MM.1S (cell line): ENCODE measurements around the gene SMIM26.

Experiments
- DNase-seq: peaks from one replicate; pipeline ENCODE4 v3.0.0-alpha.2; 2015
- H2AFZ ChIP-seq: fragments of 300-600 bp; sonication (generic); 2 replicates; pipeline ENCODE4 v1.6.0; 2016; ENCODE audit warnings: antibody characterized with exemption, low read length
- H3F3A ChIP-seq: fragments of 300-600 bp; sonication (generic); 2 replicates; pipeline ENCODE4 v1.6.1; 2016; ENCODE audit warnings: mild to moderate bottlenecking, antibody characterized with exemption, low read length, moderate library complexity, mixed read lengths; ENCODE audit not compliant: insufficient read depth
- H3K27ac ChIP-seq: fragments of 300-600 bp; sonication (generic); 2 replicates; pipeline ENCODE4 v1.5.1; 2016; ENCODE audit warnings: mild to moderate bottlenecking, low read length
- H3K27me3 ChIP-seq: fragments of 300-600 bp; sonication (generic); replicated peaks from 2 replicates; pipeline ENCODE4 v1.6.0; 2016; ENCODE audit warnings: low read length; ENCODE audit not compliant: insufficient read depth
- H3K36me3 ChIP-seq: fragments of 300-600 bp; sonication (generic); replicated peaks from 2 replicates; pipeline ENCODE4 v1.6.1; 2016; ENCODE audit warnings: mild to moderate bottlenecking, low read length, mixed read lengths; ENCODE audit not compliant: insufficient read depth
- H3K4me1 ChIP-seq: fragments of 300-600 bp; sonication (generic); 2 replicates; pipeline ENCODE4 v1.6.1; 2016; ENCODE audit warnings: low read length, mixed read lengths
- H3K4me2 ChIP-seq: fragments of 300-600 bp; sonication (generic); 2 replicates; pipeline ENCODE4 v1.6.0; 2016; ENCODE audit warnings: low read depth, low read length
- H3K4me3 ChIP-seq: fragments of 300-600 bp; sonication (generic); 2 replicates; pipeline ENCODE4 v1.5.1; 2016; ENCODE audit warnings: low read length, mixed read lengths
- H3K79me2 ChIP-seq: fragments of 300-600 bp; sonication (generic); 2 replicates; pipeline ENCODE4 v1.6.1; 2016; ENCODE audit warnings: mixed run types, low read length, mixed read lengths
- H3K9ac ChIP-seq: fragments of 300-600 bp; sonication (generic); 2 replicates; pipeline ENCODE4 v1.6.1; 2016; ENCODE audit warnings: low read length, mixed read lengths
- H3K9me2 ChIP-seq: fragments of 300-600 bp; sonication (generic); replicated peaks from 2 replicates; pipeline ENCODE4 v1.6.1; 2016; ENCODE audit warnings: mild to moderate bottlenecking, low read length, mixed read lengths; ENCODE audit not compliant: insufficient read depth
- H3K9me3 ChIP-seq: fragments of 300-600 bp; sonication (generic); replicated peaks from 2 replicates; pipeline ENCODE4 v1.6.1; 2016; ENCODE audit warnings: mild to moderate bottlenecking, low read length, mixed read lengths; ENCODE audit not compliant: insufficient read depth
- H4K20me1 ChIP-seq: fragments of 300-600 bp; sonication (generic); 2 replicates; pipeline ENCODE4 v1.6.1; 2016; ENCODE audit warnings: mild to moderate bottlenecking, low read length, moderate library complexity, mixed read lengths; ENCODE audit not compliant: insufficient read depth
- EZH2 ChIP-seq: fragments of 300-600 bp; sonication (generic); optimal IDR thresholded peaks from 2 replicates; pipeline ENCODE3; 2017; ENCODE audit warnings: low read depth, mild to moderate bottlenecking, antibody characterized with exemption, low read length, mixed read lengths
- EZH2phosphoT487 ChIP-seq: fragments of 300-600 bp; sonication (generic); IDR thresholded peaks from 2 replicates; pipeline ENCODE4 v1.6.1; 2018; ENCODE audit warnings: antibody characterized with exemption, low read length
- TF ChIP-seq, protein P1 (sequence below): fragments of 300-600 bp; sonication (generic); IDR thresholded peaks from 2 replicates; pipeline ENCODE4 v1.5.1; 2016; ENCODE audit warnings: antibody characterized with exemption, low read length, mixed read lengths

SMIM26 gene

DNA sequence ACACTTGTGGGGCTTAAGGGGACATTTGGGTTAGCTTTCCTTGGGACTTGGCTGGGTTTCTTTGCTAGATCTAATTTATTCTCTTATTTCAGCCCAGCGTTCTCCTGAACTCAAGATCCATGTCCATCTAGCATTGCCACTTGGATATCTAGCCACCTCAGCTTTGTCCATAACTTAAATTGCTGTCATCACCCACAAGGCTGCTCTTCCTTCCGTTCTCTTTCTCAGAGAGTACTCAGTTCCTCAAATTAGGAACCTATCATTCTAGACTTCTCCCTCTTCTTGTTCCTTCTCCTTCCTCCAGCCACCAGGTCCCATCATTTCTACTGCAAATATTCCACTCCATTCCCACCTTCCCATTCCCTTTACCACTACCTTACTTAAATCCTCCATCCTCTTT is 4.3 kb downstream of the SMIM26 start:
- H3K27ac ChIP-seq: no peak overlapping the region
- TF ChIP-seq, protein P1, sequence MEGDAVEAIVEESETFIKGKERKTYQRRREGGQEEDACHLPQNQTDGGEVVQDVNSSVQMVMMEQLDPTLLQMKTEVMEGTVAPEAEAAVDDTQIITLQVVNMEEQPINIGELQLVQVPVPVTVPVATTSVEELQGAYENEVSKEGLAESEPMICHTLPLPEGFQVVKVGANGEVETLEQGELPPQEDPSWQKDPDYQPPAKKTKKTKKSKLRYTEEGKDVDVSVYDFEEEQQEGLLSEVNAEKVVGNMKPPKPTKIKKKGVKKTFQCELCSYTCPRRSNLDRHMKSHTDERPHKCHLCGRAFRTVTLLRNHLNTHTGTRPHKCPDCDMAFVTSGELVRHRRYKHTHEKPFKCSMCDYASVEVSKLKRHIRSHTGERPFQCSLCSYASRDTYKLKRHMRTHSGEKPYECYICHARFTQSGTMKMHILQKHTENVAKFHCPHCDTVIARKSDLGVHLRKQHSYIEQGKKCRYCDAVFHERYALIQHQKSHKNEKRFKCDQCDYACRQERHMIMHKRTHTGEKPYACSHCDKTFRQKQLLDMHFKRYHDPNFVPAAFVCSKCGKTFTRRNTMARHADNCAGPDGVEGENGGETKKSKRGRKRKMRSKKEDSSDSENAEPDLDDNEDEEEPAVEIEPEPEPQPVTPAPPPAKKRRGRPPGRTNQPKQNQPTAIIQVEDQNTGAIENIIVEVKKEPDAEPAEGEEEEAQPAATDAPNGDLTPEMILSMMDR: no peak
- TF ChIP-seq EZH2phosphoT487: no peak
- TF ChIP-seq EZH2: no peak
- peaks cover 2% of the 10 kb centered on the region; the same call in 1 of the 2 replicates for H3K4me1 ChIP-seq
- no peaks in the 10 kb centered on the region for H3K9me2 ChIP-seq
- H3K9ac ChIP-seq: no peak overlapping the region
- no peaks in the 10 kb centered on the region for H3K27me3 ChIP-seq
- H3K4me2 ChIP-seq: no peak overlapping the region
- no peaks in the 10 kb centered on the region for H3K36me3 ChIP-seq
- peaks cover 21% of the 10 kb centered on the region for H3K79me2 ChIP-seq
- no peak for DNase-seq
- peaks cover 9% of the 10 kb centered on the region for H3F3A ChIP-seq
- no peak overlapping the region for H2AFZ ChIP-seq
- H4K20me1 ChIP-seq: no peaks in the 10 kb centered on the region
- no peak overlapping the region for H3K4me3 ChIP-seq
- no peaks in the 10 kb centered on the region for H3K9me3 ChIP-seq

DNA sequence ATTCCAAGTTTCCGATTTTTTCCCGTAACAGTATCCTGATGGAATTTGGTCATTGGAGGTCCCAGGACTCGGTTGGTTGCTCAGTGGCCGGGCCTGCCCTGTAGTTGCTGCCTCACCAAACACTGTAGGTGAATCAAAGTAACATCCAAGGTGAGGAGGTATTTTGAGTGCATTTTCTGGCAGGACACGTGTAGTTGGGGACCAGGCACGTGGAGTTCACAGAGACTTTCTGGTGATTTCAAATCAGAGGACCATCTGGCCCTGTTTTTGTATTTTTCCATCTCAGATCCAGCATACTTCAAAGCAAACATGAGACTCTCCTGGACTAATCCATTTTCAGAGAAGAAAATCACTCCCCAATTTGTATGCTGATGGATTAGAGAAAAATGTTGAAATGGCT is 10.7 kb downstream of the SMIM26 start:
- H3K27me3 ChIP-seq: no peaks in the 10 kb centered on the region
- H3K79me2 ChIP-seq: no peaks in the 10 kb centered on the region
- H3K4me2 ChIP-seq: no peak overlapping the region
- no peaks in the 10 kb centered on the region for H3F3A ChIP-seq
- H3K27ac ChIP-seq: no peak overlapping the region
- H3K36me3 ChIP-seq: no peaks in the 10 kb centered on the region
- no peaks in the 10 kb centered on the region for H3K9me2 ChIP-seq
- H4K20me1 ChIP-seq: no peaks in the 10 kb centered on the region
- H3K4me1 ChIP-seq: no peaks in the 10 kb centered on the region
- H3K9ac ChIP-seq: no peak overlapping the region
- H3K9me3 ChIP-seq: no peaks in the 10 kb centered on the region
- TF ChIP-seq, protein P1: no peak
- TF ChIP-seq EZH2phosphoT487 (no peak), EZH2 (no peak)
- no peak overlapping the region for H3K4me3 ChIP-seq
- DNase-seq: no peak
- no peak overlapping the region for H2AFZ ChIP-seq

DNA sequence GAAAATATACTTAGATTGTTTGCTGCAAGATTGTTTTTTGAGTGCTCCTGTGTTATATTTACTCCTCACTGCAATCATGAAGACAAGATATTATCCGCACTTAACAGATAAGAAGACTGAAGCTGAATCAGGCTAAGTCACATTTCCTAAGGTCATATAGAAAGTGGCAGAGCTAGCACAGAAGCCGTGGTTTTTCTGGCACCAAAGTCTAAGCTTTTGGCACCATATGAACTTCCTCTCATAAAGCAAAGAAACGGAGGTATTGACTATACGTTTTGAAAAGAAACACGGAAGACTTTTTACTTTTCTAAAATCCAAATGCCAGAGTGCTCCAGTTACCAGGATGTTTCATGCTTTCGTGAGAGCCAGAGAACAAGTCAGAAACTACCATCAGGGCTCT is 11.3 kb downstream of the SMIM26 start:
- Histone ChIP-seq H3K9me3 (no peaks in the 10 kb centered on the region), H3K27ac (no peak overlapping the region), H3F3A (no peaks in the 10 kb centered on the region), H3K4me3 (no peak overlapping the region), H3K9ac (no peak overlapping the region), H3K36me3 (no peaks in the 10 kb centered on the region), H3K9me2 (no peaks in the 10 kb centered on the region), H3K79me2 (no peaks in the 10 kb centered on the region), H4K20me1 (no peaks in the 10 kb centered on the region), H3K4me1 (no peaks in the 10 kb centered on the region), H2AFZ (peak overlapping the region; percentile 20; the same call in 1 of the 2 replicates), H3K27me3 (no peaks in the 10 kb centered on the region), H3K4me2 (no peak overlapping the region)
- DNase-seq: no peak
- TF ChIP-seq EZH2: no peak
- no peak for TF ChIP-seq EZH2phosphoT487
- TF ChIP-seq, protein P1: no peak

DNA sequence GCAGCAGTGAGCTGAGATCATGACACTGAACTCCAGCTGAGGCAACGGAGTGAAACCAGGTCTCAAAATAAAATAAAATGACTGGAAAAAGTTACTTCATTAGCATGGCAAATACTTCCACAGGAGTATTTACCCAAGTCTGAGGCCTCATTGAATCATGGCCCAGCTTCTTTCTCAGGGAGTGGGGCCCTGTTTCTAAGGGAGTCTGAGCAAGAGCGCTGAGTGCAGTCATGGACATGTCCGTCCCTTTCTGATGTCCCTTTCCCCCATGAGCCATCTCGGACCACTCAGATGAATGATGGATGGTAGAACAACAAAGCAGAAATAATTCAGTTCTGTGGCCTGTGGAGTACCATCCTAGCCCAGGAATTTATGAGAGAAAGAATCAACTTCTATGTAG is 12.8 kb downstream of the SMIM26 start:
- H3K36me3 ChIP-seq: no peaks in the 10 kb centered on the region
- H3K9me3 ChIP-seq: no peaks in the 10 kb centered on the region
- no peak overlapping the region for H3K9ac ChIP-seq
- H3F3A ChIP-seq: no peaks in the 10 kb centered on the region
- no peaks in the 10 kb centered on the region for H3K79me2 ChIP-seq
- H2AFZ ChIP-seq: no peak overlapping the region
- no peaks in the 10 kb centered on the region for H3K9me2 ChIP-seq
- H3K27ac ChIP-seq: no peak overlapping the region
- TF ChIP-seq, protein P1: no peak
- TF ChIP-seq EZH2 (no peak), EZH2phosphoT487 (no peak)
- no peak overlapping the region for H3K4me2 ChIP-seq
- no peak for DNase-seq
- no peaks in the 10 kb centered on the region for H3K27me3 ChIP-seq
- no peaks in the 10 kb centered on the region for H3K4me1 ChIP-seq
- H4K20me1 ChIP-seq: no peaks in the 10 kb centered on the region
- no peak overlapping the region for H3K4me3 ChIP-seq
